HG03066 (cell line): ENCODE measurements around the gene CNIH3.
A peak's percentile ranks its signal among the peaks of the same experiment; 100 is the strongest.

Experiments
- ATAC-seq: cut with Tn5 transposase; IDR thresholded peaks from one replicate; pipeline ENCODE4 v1.9.1; 2021; ENCODE audit warnings: low read depth; ENCODE audit not compliant: unreplicated experiment

The CNIH3 gene

GRCh38 chr1:224612246-224612645 is 3.9 kb upstream of the CNIH3 start:
- ATAC-seq, result no peak

GRCh38 chr1:224613486-224613885 is 2.6 kb upstream of the CNIH3 start:
- no peak for ATAC-seq

GRCh38 chr1:224616756-224617409 is 766 bp downstream of the CNIH3 start:
- no peak for ATAC-seq

GRCh38 chr1:224617410-224618355 is 1.6 kb downstream of the CNIH3 start:
- no peak for ATAC-seq

GRCh38 chr1:224619209-224619608 is 3.1 kb downstream of the CNIH3 start:
- ATAC-seq, result no peak

- ATAC-seq, result no peak
Measured at GRCh38 chr1:224620105-224620504, 4.0 kb downstream of the CNIH3 start.

- no peak for ATAC-seq
Measured at GRCh38 chr1:224621813-224622682, 5.9 kb downstream of the CNIH3 start.

- no peak for ATAC-seq
Measured at GRCh38 chr1:224622831-224623230, 6.7 kb downstream of the CNIH3 start.

GRCh38 chr1:224623310-224623714 is 7.2 kb downstream of the CNIH3 start:
- ATAC-seq, result no peak

GRCh38 chr1:224623743-224624333 is 7.7 kb downstream of the CNIH3 start:
- peak; percentile 76 for ATAC-seq

GRCh38 chr1:224624432-224624831 is 8.3 kb downstream of the CNIH3 start:
- ATAC-seq, result no peak

GRCh38 chr1:224626042-224626441 is 9.9 kb downstream of the CNIH3 start:
- ATAC-seq, result no peak

- ATAC-seq, result no peak
Measured at GRCh38 chr1:224629965-224630364, 13.8 kb downstream of the CNIH3 start.

- no peak for ATAC-seq
Measured at GRCh38 chr1:224631462-224632115, 15.5 kb downstream of the CNIH3 start.

GRCh38 chr1:224632381-224632871 is 16.3 kb downstream of the CNIH3 start:
- ATAC-seq, result no peak

GRCh38 chr1:224632921-224633321 is 16.8 kb downstream of the CNIH3 start:
- ATAC-seq, result no peak

GRCh38 chr1:224635356-224635755 is 19.2 kb downstream of the CNIH3 start:
- ATAC-seq, result no peak

- ATAC-seq, result no peak
Measured at GRCh38 chr1:224637515-224637914, 21.4 kb downstream of the CNIH3 start.

- no peak for ATAC-seq
Measured at GRCh38 chr1:224637936-224638335, 21.8 kb downstream of the CNIH3 start.
